ENCODE data around the gene ARMH1. TPM values are rescaled to one million over a fixed set of nuclear protein-coding genes. Genes with fewer than 3 reads are reported as not detected.

ARMH1 gene
- total and polyA plus RNA-seq, 2 donors from 2014 or later, result 3.4 to 3.9 TPM

DNA sequence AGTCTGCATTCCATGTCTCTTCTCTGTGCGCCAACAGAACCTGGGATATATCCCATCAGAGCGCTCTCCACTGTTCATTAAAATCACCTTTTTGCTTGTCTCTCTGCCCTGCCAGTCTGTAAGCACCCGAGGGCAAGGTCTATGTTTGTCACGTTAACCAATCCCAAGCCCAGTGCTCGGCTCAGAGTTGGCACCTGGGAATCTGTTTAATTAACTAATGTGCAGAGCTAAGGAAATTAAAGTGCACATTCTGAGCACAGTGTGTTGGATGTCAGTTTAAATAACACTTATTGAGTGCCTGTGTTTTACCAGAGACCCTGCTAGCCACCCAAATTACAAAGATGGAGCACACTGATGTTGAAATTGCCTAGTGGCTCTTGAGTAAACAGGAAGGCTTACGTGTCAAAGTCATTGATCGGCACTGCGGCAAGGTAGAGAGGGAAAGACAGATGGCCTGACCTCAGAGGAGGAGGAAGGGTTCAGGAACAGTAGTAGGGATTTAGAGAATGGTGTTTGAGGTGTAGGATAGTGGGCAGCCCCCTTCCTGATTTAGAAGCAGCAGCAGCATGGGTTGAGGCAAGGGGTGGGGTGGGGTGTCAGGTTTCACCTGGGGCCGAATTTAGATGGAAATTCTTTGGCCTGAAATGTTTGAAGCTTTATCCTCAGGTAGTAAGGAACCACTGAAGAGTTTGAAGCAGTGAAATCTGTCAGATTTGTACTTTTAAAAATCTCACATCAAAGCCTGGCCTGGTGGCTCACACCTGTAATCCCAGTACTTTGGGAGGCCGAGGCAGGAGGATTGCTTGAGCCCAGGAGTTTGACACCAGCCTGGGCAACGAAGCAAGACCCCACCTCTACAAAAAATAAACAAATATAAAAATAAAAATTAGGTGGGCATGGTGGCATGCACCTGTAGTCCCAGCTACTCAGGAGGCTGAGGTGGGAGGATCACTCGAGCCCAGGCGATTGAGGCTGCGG lies 7.7 kb downstream of the ARMH1 start:
- Histone ChIP-seq H3K4me1 (ENCODE audit: control insufficient read depth in 2 of 3, insufficient read depth in 2 of 3, low read depth in 1 of 3, low read length in 3 of 3) (peaks cover 0 to 16% (median 5%) of the 10 kb centered on the region in 3 donors), H3K27ac (ENCODE audit: low read depth in 2 of 2, low read length in 2 of 2) (no peak overlapping the region), H3K9ac (ENCODE audit: low read length in 3 of 3) (no peak overlapping the region), H3K9me3 (ENCODE audit: control insufficient read depth in 2 of 3, insufficient read depth in 1 of 3, low read length in 3 of 3) (no peaks in the 10 kb centered on the region), H3K27me3 (ENCODE audit: control insufficient read depth, insufficient read depth, low read length) (no peaks in the 10 kb centered on the region), H3K36me3 (ENCODE audit: control insufficient read depth in 2 of 3, insufficient read depth in 3 of 3, low read length in 3 of 3) (no peaks in the 10 kb centered on the region), H3K4me3 (ENCODE audit: low read length in 3 of 3) (no peak overlapping the region)
- TF ChIP-seq, protein P1, sequence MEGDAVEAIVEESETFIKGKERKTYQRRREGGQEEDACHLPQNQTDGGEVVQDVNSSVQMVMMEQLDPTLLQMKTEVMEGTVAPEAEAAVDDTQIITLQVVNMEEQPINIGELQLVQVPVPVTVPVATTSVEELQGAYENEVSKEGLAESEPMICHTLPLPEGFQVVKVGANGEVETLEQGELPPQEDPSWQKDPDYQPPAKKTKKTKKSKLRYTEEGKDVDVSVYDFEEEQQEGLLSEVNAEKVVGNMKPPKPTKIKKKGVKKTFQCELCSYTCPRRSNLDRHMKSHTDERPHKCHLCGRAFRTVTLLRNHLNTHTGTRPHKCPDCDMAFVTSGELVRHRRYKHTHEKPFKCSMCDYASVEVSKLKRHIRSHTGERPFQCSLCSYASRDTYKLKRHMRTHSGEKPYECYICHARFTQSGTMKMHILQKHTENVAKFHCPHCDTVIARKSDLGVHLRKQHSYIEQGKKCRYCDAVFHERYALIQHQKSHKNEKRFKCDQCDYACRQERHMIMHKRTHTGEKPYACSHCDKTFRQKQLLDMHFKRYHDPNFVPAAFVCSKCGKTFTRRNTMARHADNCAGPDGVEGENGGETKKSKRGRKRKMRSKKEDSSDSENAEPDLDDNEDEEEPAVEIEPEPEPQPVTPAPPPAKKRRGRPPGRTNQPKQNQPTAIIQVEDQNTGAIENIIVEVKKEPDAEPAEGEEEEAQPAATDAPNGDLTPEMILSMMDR (IDR thresholded peaks at IDR 0.05; ENCODE audit: borderline replicate concordance, extremely low read depth, insufficient read depth), result no peak
- DNase-seq, result peak in 1 of 5 donors; percentile 24
- intact Hi-C loops (cut with DNase I), result no loop called here
- FAIRE-seq, result no peak

GRCh38 chr1:44682883-44683265 lies 8.4 kb downstream of the ARMH1 start:
- H3K9me3 ChIP-seq (ENCODE audit: control insufficient read depth in 2 of 3, insufficient read depth in 1 of 3, low read length in 3 of 3), result no peaks in the 10 kb centered on the region
- FAIRE-seq (no peak), DNase-seq (peak in 1 of 5 donors; percentile 11)
- TF ChIP-seq, protein P1 (IDR thresholded peaks at IDR 0.05; ENCODE audit: borderline replicate concordance, extremely low read depth, insufficient read depth), result no peak
- intact Hi-C loops (cut with DNase I), result no loop called here
- no peak overlapping the region for H3K27ac ChIP-seq (ENCODE audit: low read depth in 2 of 2, low read length in 2 of 2)
- peaks cover 2% of the 10 kb centered on the region for H3K27me3 ChIP-seq (ENCODE audit: control insufficient read depth, insufficient read depth, low read length)
- no peak overlapping the region for H3K4me3 ChIP-seq (ENCODE audit: low read length in 3 of 3)
- no peaks in the 10 kb centered on the region for H3K36me3 ChIP-seq (ENCODE audit: control insufficient read depth in 2 of 3, insufficient read depth in 3 of 3, low read length in 3 of 3)
- H3K9ac ChIP-seq (ENCODE audit: low read length in 3 of 3), result no peak overlapping the region
- peaks cover 0 to 16% (median 5%) of the 10 kb centered on the region in 3 donors for H3K4me1 ChIP-seq (ENCODE audit: control insufficient read depth in 2 of 3, insufficient read depth in 2 of 3, low read depth in 1 of 3, low read length in 3 of 3)

DNA sequence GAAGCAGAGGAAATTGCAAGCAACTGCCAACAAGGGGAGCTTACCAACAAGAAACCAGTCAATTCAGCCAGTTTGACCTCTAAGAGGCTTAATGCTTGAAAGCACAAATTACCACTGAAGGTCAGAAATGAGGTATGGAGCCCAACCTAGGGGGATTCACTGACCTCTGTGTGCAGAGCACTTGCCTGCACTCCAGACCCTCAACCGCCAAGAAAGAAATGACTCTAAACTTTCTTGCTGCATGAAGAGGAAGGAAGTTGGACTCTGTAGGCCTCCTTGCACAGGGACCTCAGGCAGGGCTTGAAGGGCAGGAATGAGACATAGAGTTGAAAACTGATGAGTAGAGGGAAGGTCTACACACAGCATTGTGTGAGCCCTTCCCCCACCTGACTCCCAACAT lies 10.0 kb downstream of the ARMH1 start:
- DNase-seq (peak in 1 of 5 donors; percentile 8), FAIRE-seq (no peak)
- H3K4me3 ChIP-seq (ENCODE audit: low read length in 3 of 3), result no peak overlapping the region
- H3K9me3 ChIP-seq (ENCODE audit: control insufficient read depth in 2 of 3, insufficient read depth in 1 of 3, low read length in 3 of 3), result no peaks in the 10 kb centered on the region
- H3K9ac ChIP-seq (ENCODE audit: low read length in 3 of 3), result no peak overlapping the region
- H3K4me1 ChIP-seq (ENCODE audit: control insufficient read depth in 2 of 3, insufficient read depth in 2 of 3, low read depth in 1 of 3, low read length in 3 of 3), result peaks cover 0 to 8% (median 5%) of the 10 kb centered on the region in 3 donors
- TF ChIP-seq, protein P1 (IDR thresholded peaks at IDR 0.05; ENCODE audit: borderline replicate concordance, extremely low read depth, insufficient read depth), result no peak
- H3K27me3 ChIP-seq (ENCODE audit: control insufficient read depth, insufficient read depth, low read length), result peaks cover 2% of the 10 kb centered on the region
- peak overlapping the region in 1 of 2 donors; percentile 39 for H3K27ac ChIP-seq (ENCODE audit: low read depth in 2 of 2, low read length in 2 of 2)
- intact Hi-C loops (cut with DNase I), result no loop called here
- no peaks in the 10 kb centered on the region for H3K36me3 ChIP-seq (ENCODE audit: control insufficient read depth in 2 of 3, insufficient read depth in 3 of 3, low read length in 3 of 3)
